ENCODE data around the gene ARHGEF11.

GRCh38 chr1:157034137-157034800, 11.3 kb downstream of the ARHGEF11 start:
- no peak for TF ChIP-seq POLR2AphosphoS5 (IDR thresholded peaks at IDR 0.05)
- no peak for TF ChIP-seq CTCF (IDR thresholded peaks at IDR 0.05)
- no peak for TF ChIP-seq POLR2A (IDR thresholded peaks at IDR 0.05)
